IgD-negative memory B cell (primary cell): ENCODE results near the gene VPS35. TPM values are rescaled to one million over a fixed set of nuclear protein-coding genes. Genes with fewer than 3 reads are reported as not detected.
A peak's percentile ranks its signal among the peaks of the same experiment; 100 is the strongest.

Experiments
- H3K27ac Mint-ChIP-seq, 3 donors: one replicate each; pipeline ENCODE4 v1.8.0; 2020 to 2022; ENCODE audit warnings: mild to moderate bottlenecking in 3 of 3, mixed read lengths in 3 of 3, moderate library complexity in 1 of 3
- H3K27me3 Mint-ChIP-seq: one replicate; pipeline ENCODE4 v1.8.0; 2021; ENCODE audit warnings: mixed read lengths
- H3K36me3 Mint-ChIP-seq: one replicate; pipeline ENCODE4 v1.8.0; 2020; ENCODE audit warnings: mild to moderate bottlenecking, mixed read lengths
- H3K4me1 Mint-ChIP-seq, 3 donors: one replicate each; pipeline ENCODE4 v1.8.0; 2020 to 2022; ENCODE audit warnings: mixed read lengths in 3 of 3, mild to moderate bottlenecking in 1 of 3
- H3K4me3 Mint-ChIP-seq, 4 donors: one replicate each; pipeline ENCODE4 v1.8.0; 2020 to 2022; ENCODE audit warnings: mild to moderate bottlenecking in 4 of 4, mixed read lengths in 4 of 4, moderate library complexity in 3 of 4
- H3K9me3 Mint-ChIP-seq, 3 donors: one replicate each; pipeline ENCODE4 v1.8.0; 2020 to 2021; ENCODE audit warnings: mixed read lengths in 3 of 3, mild to moderate bottlenecking in 1 of 3
- polyA plus RNA-seq: library from polyadenylated mRNA; unstranded; fragments of 300-500 nt; fragmentation: Illumina TruSeq; gene quantifications from one replicate; pipeline ENCODE4 v1.2.3, GENCODE V29; 2021

The VPS35 gene
- polyA plus RNA-seq, 1 donor from 2014 or later, result 81.9 TPM

- peak overlapping the region in 1 of 3 donors; percentile 35 for H3K27ac Mint-ChIP-seq
Measured at GRCh38 chr16:46719528-46719927, 30.6 kb upstream of the VPS35 start.

GRCh38 chr16:46718214-46718613 lies 29.2 kb upstream of the VPS35 start:
- Mint-ChIP-seq H3K27me3 (no peaks in the 10 kb centered on the region), H3K36me3 (no peaks in the 10 kb centered on the region), H3K27ac (no peak overlapping the region), H3K4me3 (no peak overlapping the region), H3K4me1 (peaks cover 1 to 6% (median 3%) of the 10 kb centered on the region in 3 donors), H3K9me3 (peaks cover 0 to 3% (median 0%) of the 10 kb centered on the region in 3 donors)

More at GRCh38 chr16:46719528-46719927, 30.6 kb upstream of the VPS35 start:
- no peaks in the 10 kb centered on the region for H3K36me3 Mint-ChIP-seq
- no peak overlapping the region for H3K4me3 Mint-ChIP-seq
- peaks cover 0 to 5% (median 0%) of the 10 kb centered on the region in 3 donors for H3K9me3 Mint-ChIP-seq
- H3K4me1 Mint-ChIP-seq, result no peaks in the 10 kb centered on the region
- no peaks in the 10 kb centered on the region for H3K27me3 Mint-ChIP-seq

GRCh38 chr16:46717692-46718091 lies 28.7 kb upstream of the VPS35 start:
- Mint-ChIP-seq H3K27me3 (no peaks in the 10 kb centered on the region), H3K9me3 (no peaks in the 10 kb centered on the region), H3K36me3 (no peaks in the 10 kb centered on the region), H3K27ac (no peak overlapping the region), H3K4me3 (no peak overlapping the region), H3K4me1 (peaks cover 4 to 11% (median 7%) of the 10 kb centered on the region in 3 donors)

GRCh38 chr16:46715769-46716305 lies 26.9 kb upstream of the VPS35 start:
- H3K4me1 Mint-ChIP-seq, result peaks cover 8 to 15% (median 8%) of the 10 kb centered on the region in 3 donors
- H3K36me3 Mint-ChIP-seq, result no peaks in the 10 kb centered on the region
- no peaks in the 10 kb centered on the region for H3K9me3 Mint-ChIP-seq
- H3K27ac Mint-ChIP-seq, result peak overlapping the region in 1 of 3 donors; percentile 54
- H3K27me3 Mint-ChIP-seq, result no peaks in the 10 kb centered on the region
- no peak overlapping the region for H3K4me3 Mint-ChIP-seq

- Mint-ChIP-seq H3K4me3 (no peak overlapping the region), H3K36me3 (no peaks in the 10 kb centered on the region), H3K27me3 (no peaks in the 10 kb centered on the region), H3K9me3 (no peaks in the 10 kb centered on the region), H3K27ac (no peak overlapping the region), H3K4me1 (peaks cover 8 to 15% (median 8%) of the 10 kb centered on the region in 3 donors)
Measured at GRCh38 chr16:46714797-46715591, 26.0 kb upstream of the VPS35 start.

- Mint-ChIP-seq H3K27me3 (no peaks in the 10 kb centered on the region), H3K9me3 (no peaks in the 10 kb centered on the region), H3K4me3 (no peak overlapping the region), H3K27ac (no peak overlapping the region), H3K4me1 (peaks cover 8 to 15% (median 8%) of the 10 kb centered on the region in 3 donors), H3K36me3 (no peaks in the 10 kb centered on the region)
Measured at GRCh38 chr16:46713634-46714033, 24.7 kb upstream of the VPS35 start.

- Mint-ChIP-seq H3K9me3 (no peaks in the 10 kb centered on the region), H3K27ac (no peak overlapping the region), H3K36me3 (no peaks in the 10 kb centered on the region), H3K4me1 (peaks cover 8 to 15% (median 8%) of the 10 kb centered on the region in 3 donors), H3K4me3 (no peak overlapping the region), H3K27me3 (no peaks in the 10 kb centered on the region)
Measured at GRCh38 chr16:46712911-46713310, 23.9 kb upstream of the VPS35 start.

GRCh38 chr16:46711106-46712058 lies 22.4 kb upstream of the VPS35 start:
- peaks cover 8 to 22% (median 8%) of the 10 kb centered on the region in 3 donors for H3K4me1 Mint-ChIP-seq
- no peaks in the 10 kb centered on the region for H3K36me3 Mint-ChIP-seq
- H3K9me3 Mint-ChIP-seq, result no peaks in the 10 kb centered on the region
- peak overlapping the region in 1 of 3 donors; percentile 78 for H3K27ac Mint-ChIP-seq
- H3K4me3 Mint-ChIP-seq, result no peak overlapping the region
- no peaks in the 10 kb centered on the region for H3K27me3 Mint-ChIP-seq

GRCh38 chr16:46709469-46710005 lies 20.6 kb upstream of the VPS35 start:
- no peak overlapping the region for H3K27ac Mint-ChIP-seq
- H3K9me3 Mint-ChIP-seq, result no peaks in the 10 kb centered on the region
- H3K27me3 Mint-ChIP-seq, result no peaks in the 10 kb centered on the region
- H3K36me3 Mint-ChIP-seq, result no peaks in the 10 kb centered on the region
- peaks cover 8 to 22% (median 8%) of the 10 kb centered on the region in 3 donors for H3K4me1 Mint-ChIP-seq
- H3K4me3 Mint-ChIP-seq, result no peak overlapping the region

- Mint-ChIP-seq H3K4me3 (no peak overlapping the region), H3K4me1 (peaks cover 0 to 7% (median 0%) of the 10 kb centered on the region in 3 donors), H3K27me3 (no peaks in the 10 kb centered on the region), H3K27ac (no peak overlapping the region), H3K9me3 (no peaks in the 10 kb centered on the region), H3K36me3 (no peaks in the 10 kb centered on the region)
Measured at GRCh38 chr16:46706642-46707041, 17.7 kb upstream of the VPS35 start.

GRCh38 chr16:46702030-46702429 lies 13.1 kb upstream of the VPS35 start:
- Mint-ChIP-seq H3K4me3 (no peak overlapping the region), H3K27ac (no peak overlapping the region), H3K27me3 (no peaks in the 10 kb centered on the region), H3K4me1 (peaks cover 0 to 3% (median 0%) of the 10 kb centered on the region in 3 donors), H3K36me3 (no peaks in the 10 kb centered on the region), H3K9me3 (no peaks in the 10 kb centered on the region)

- Mint-ChIP-seq H3K9me3 (no peaks in the 10 kb centered on the region), H3K4me3 (no peak overlapping the region), H3K27ac (no peak overlapping the region), H3K4me1 (no peaks in the 10 kb centered on the region), H3K27me3 (no peaks in the 10 kb centered on the region), H3K36me3 (no peaks in the 10 kb centered on the region)
Measured at GRCh38 chr16:46701615-46702014, 12.6 kb upstream of the VPS35 start.

GRCh38 chr16:46700048-46700447 lies 11.1 kb upstream of the VPS35 start:
- H3K4me3 Mint-ChIP-seq, result no peak overlapping the region
- H3K9me3 Mint-ChIP-seq, result no peaks in the 10 kb centered on the region
- H3K27me3 Mint-ChIP-seq, result no peaks in the 10 kb centered on the region
- H3K4me1 Mint-ChIP-seq, result no peaks in the 10 kb centered on the region
- no peaks in the 10 kb centered on the region for H3K36me3 Mint-ChIP-seq
- no peak overlapping the region for H3K27ac Mint-ChIP-seq

GRCh38 chr16:46696957-46697356 lies 8.0 kb upstream of the VPS35 start:
- H3K27me3 Mint-ChIP-seq, result no peaks in the 10 kb centered on the region
- no peak overlapping the region for H3K4me3 Mint-ChIP-seq
- no peak overlapping the region for H3K27ac Mint-ChIP-seq
- H3K9me3 Mint-ChIP-seq, result no peaks in the 10 kb centered on the region
- peaks cover 5 to 6% (median 6%) of the 10 kb centered on the region in 3 donors for H3K4me1 Mint-ChIP-seq
- peaks cover 3% of the 10 kb centered on the region for H3K36me3 Mint-ChIP-seq

GRCh38 chr16:46695937-46696336 lies 7.0 kb upstream of the VPS35 start:
- H3K36me3 Mint-ChIP-seq, result peaks cover 3% of the 10 kb centered on the region
- H3K9me3 Mint-ChIP-seq, result no peaks in the 10 kb centered on the region
- H3K27me3 Mint-ChIP-seq, result no peaks in the 10 kb centered on the region
- H3K4me1 Mint-ChIP-seq, result peaks cover 14 to 16% (median 15%) of the 10 kb centered on the region in 3 donors
- H3K4me3 Mint-ChIP-seq, result peak overlapping the region in 1 of 4 donors; percentile 13
- no peak overlapping the region for H3K27ac Mint-ChIP-seq
